ENCODE results near the gene NOS1. TPM values are rescaled to one million over a fixed set of nuclear protein-coding genes. Genes with fewer than 3 reads are reported as not detected.

NOS1 gene
- total RNA-seq, 4 donors from 2014 or later = 0.79 to 1.6 (median 0.96) TPM; not detected in 1

- H3K36me3 ChIP-seq = no peaks in the 10 kb centered on the region
- H3K4me1 ChIP-seq = no peaks in the 10 kb centered on the region
- H3K9me3 ChIP-seq = no peaks in the 10 kb centered on the region
- H3K4me3 ChIP-seq = no peak overlapping the region
- DNase-seq = no peak
- H3K27me3 ChIP-seq = peaks cover 78% of the 10 kb centered on the region
- no peak overlapping the region for H3K27ac ChIP-seq
- TF ChIP-seq EP300 (IDR thresholded peaks at IDR 0.05; ENCODE audit: low read depth) = no peak
- no peak for TF ChIP-seq CTCF (IDR thresholded peaks at IDR 0.05)
- no peak for TF ChIP-seq POLR2AphosphoS5 (IDR thresholded peaks at IDR 0.05)
- TF ChIP-seq POLR2A (IDR thresholded peaks at IDR 0.05) = no peak
- 0 to 12% methylated on average over 4 to 60 of the region's 91 CpGs for WGBS, 2 donors (ENCODE audit: low coverage in 1 of 2)
- in situ Hi-C loops (cut with MboI; ENCODE audit: low pct_ligation_motif_present in 1 of 4, low pct_unique_long_range_greater_than_20kb in 1 of 4, low sequenced_read_pairs in 3 of 4) = loop anchor here in 2 of 4 donors (10.0 to 25.0 kb wide), 3 partner anchors 234 to 477 kb away; no protein-coding TSS in a partner anchor
- intact Hi-C loops (cut with DNase I; ENCODE audit: low total_unique reads) = no loop called here
Measured at GRCh38 chr12:117360551-117361346, 677 bp downstream of the NOS1 start.

GRCh38 chr12:117360222-117360550 lies 1.2 kb downstream of the NOS1 start:
- intact Hi-C loops (cut with DNase I; ENCODE audit: low total_unique reads) (no loop called here), in situ Hi-C loops (cut with MboI; ENCODE audit: low pct_ligation_motif_present in 1 of 4, low pct_unique_long_range_greater_than_20kb in 1 of 4, low sequenced_read_pairs in 3 of 4) (loop anchor here in 2 of 4 donors (10.0 to 25.0 kb wide), 3 partner anchors 235 to 477 kb away; no protein-coding TSS in a partner anchor)
- Histone ChIP-seq H3K9me3 (no peaks in the 10 kb centered on the region), H3K27ac (no peak overlapping the region), H3K27me3 (peaks cover 76% of the 10 kb centered on the region), H3K4me1 (no peaks in the 10 kb centered on the region), H3K36me3 (no peaks in the 10 kb centered on the region), H3K4me3 (no peak overlapping the region)
- TF ChIP-seq EP300 (IDR thresholded peaks at IDR 0.05; ENCODE audit: low read depth) (no peak), CTCF (IDR thresholded peaks at IDR 0.05) (no peak), POLR2A (IDR thresholded peaks at IDR 0.05) (no peak), POLR2AphosphoS5 (IDR thresholded peaks at IDR 0.05) (no peak)
- DNase-seq = no peak
- WGBS, 2 donors (ENCODE audit: low coverage in 1 of 2) = 13% methylated on average over 12 of the region's 23 CpGs; no CpG with 5 or more reads in 1 of the 2 donors

- peaks cover 72% of the 10 kb centered on the region for H3K27me3 ChIP-seq
- no peak for DNase-seq
- no peaks in the 10 kb centered on the region for H3K4me1 ChIP-seq
- H3K9me3 ChIP-seq = no peaks in the 10 kb centered on the region
- H3K27ac ChIP-seq = no peak overlapping the region
- intact Hi-C loops (cut with DNase I; ENCODE audit: low total_unique reads) (no loop called here), in situ Hi-C loops (cut with MboI; ENCODE audit: low pct_ligation_motif_present in 1 of 4, low pct_unique_long_range_greater_than_20kb in 1 of 4, low sequenced_read_pairs in 3 of 4) (loop anchor here in 1 of 4 donors (25.0 kb wide), 1 partner anchor 478 kb away; no protein-coding TSS in a partner anchor)
- TF ChIP-seq EP300 (IDR thresholded peaks at IDR 0.05; ENCODE audit: low read depth) (no peak), POLR2A (IDR thresholded peaks at IDR 0.05) (no peak), CTCF (IDR thresholded peaks at IDR 0.05) (no peak), POLR2AphosphoS5 (IDR thresholded peaks at IDR 0.05) (no peak)
- no peak overlapping the region for H3K4me3 ChIP-seq
- no peaks in the 10 kb centered on the region for H3K36me3 ChIP-seq
- 28% methylated on average over 42 of the region's 42 CpGs; no CpG with 5 or more reads in 1 of the 2 donors for WGBS, 2 donors (ENCODE audit: low coverage in 1 of 2)
Measured at GRCh38 chr12:117359029-117359845, 2.2 kb downstream of the NOS1 start.

GRCh38 chr12:117356048-117356447 lies 5.4 kb downstream of the NOS1 start:
- TF ChIP-seq POLR2A (IDR thresholded peaks at IDR 0.05) (no peak), CTCF (IDR thresholded peaks at IDR 0.05) (no peak), EP300 (IDR thresholded peaks at IDR 0.05; ENCODE audit: low read depth) (no peak), POLR2AphosphoS5 (IDR thresholded peaks at IDR 0.05) (no peak)
- no peak for DNase-seq
- Histone ChIP-seq H3K9me3 (no peaks in the 10 kb centered on the region), H3K27me3 (peaks cover 40% of the 10 kb centered on the region), H3K27ac (no peak overlapping the region), H3K4me3 (no peak overlapping the region), H3K4me1 (no peaks in the 10 kb centered on the region), H3K36me3 (no peaks in the 10 kb centered on the region)
- in situ Hi-C loops (cut with MboI; ENCODE audit: low pct_ligation_motif_present in 1 of 4, low pct_unique_long_range_greater_than_20kb in 1 of 4, low sequenced_read_pairs in 3 of 4) = loop anchor here in 1 of 4 donors (25.0 kb wide), 1 partner anchor 481 kb away; no protein-coding TSS in a partner anchor
- WGBS, 2 donors (ENCODE audit: low coverage in 1 of 2) = 0 to 24% methylated on average over 1 of the region's 1 CpG
- intact Hi-C loops (cut with DNase I; ENCODE audit: low total_unique reads) = no loop called here

Measured in transverse colon (tissue), 4 donors.